HG03520 (cell line): ENCODE data around the gene RIC8B.

Experiments
- ATAC-seq: cut with Tn5 transposase; IDR thresholded peaks from one replicate; pipeline ENCODE4 v1.9.1; 2021; ENCODE audit warnings: mild to moderate bottlenecking, moderate library complexity; ENCODE audit not compliant: unreplicated experiment

RIC8B gene

DNA sequence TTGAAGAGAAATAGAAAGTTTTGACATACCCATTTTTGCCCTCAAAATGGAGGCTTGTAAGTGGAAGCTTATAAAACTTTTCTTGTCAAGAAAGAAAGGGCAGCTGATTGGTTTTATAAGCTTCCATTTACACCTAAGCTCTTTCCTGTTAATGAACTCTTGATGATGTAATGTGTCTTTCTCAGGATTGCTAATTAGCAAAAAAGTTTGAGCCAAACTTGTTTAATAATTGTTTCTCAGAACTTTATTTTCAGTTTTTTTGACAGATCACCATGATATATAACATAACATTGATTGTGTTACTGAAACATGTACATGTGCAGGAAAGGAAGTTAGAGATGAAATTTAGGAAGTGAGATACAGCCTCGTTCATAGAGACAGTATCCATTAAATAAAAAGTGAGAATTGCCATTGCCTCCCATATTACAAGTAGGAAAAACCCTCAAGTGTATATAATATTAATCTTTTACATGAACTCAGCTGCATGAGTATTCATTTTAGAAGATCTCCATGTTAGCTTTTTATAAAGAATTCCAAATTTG is 26.8 kb downstream of the RIC8B start:
- ATAC-seq, result no peak

GRCh38 chr12:106801830-106802533 is 27.5 kb downstream of the RIC8B start:
- ATAC-seq, result no peak

GRCh38 chr12:106804668-106805067 is 30.2 kb downstream of the RIC8B start:
- no peak for ATAC-seq

DNA sequence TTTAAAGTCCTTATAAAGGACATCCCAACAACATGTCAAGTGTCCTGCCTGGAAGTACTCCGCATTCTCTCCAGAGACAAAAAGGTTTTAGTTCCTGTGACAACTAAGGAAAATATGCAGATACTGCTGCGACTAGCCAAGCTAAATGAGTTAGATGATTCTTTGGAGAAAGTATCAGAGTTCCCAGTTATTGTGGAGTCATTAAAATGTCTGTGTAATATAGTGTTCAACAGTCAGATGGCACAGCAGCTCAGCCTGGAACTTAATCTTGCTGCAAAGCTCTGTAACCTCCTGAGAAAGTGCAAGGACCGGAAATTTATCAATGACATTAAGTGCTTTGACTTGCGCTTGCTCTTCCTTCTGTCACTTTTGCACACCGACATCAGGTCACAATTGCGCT is 40.2 kb downstream of the RIC8B start:
- no peak for ATAC-seq

DNA sequence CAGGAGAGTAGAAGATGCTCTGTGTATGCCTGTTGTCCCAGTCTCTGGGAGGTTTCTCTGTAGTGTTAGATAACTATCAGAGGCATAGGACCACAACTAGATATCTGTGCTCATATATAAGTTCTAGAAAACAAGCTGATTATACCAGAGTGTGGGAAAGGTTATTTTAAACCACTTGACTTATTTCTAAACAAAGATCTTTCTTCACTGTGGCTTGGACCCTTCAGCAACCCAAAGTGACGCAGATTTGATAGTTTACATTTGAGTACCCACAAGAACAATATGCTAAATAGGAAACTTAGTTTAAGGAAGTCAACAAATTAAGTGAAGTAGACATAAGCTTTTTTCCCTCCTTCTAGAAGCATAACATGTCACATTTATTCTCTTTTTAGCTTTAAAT is 41.3 kb downstream of the RIC8B start:
- ATAC-seq, result no peak

DNA sequence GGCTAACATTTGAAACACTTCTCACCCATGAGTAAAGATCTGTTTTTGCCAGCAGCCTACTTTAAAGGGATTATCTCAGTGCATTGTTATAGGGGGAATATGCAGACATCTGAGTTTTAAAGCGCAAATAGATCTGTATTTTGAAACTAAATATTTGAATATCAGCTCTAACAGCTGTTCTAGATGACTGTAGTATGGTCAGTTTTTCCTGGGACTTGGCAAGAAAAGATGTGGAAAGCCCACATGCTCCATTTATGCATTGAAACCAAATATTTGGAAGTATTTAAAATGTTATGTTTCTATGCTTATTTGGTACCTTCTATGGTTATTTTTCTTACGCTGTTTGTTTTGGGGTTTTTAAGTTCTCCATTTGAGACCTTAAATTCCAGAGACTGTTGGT is 41.7 kb downstream of the RIC8B start:
- ATAC-seq, result no peak

DNA sequence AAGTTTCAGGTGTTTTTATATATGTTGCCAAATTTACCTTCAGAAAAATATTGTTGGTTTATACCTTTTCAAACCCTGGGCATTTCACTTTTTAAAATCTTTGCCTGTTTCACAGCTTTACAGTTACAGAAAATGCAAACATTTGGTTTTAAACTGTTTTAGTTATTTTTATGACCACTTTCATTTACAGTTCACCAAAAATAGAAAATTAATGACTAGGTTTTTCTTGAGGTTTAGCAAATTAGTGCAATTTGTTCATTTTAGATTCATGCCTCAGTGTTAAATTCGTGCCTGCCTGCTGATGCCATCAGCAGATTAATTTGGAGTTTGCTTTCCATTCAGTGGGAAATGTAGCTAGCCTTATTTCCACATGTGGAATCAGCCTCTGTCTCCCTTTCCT is 45.5 kb downstream of the RIC8B start:
- ATAC-seq, result no peak

GRCh38 chr12:106831699-106832098 is 57.2 kb downstream of the RIC8B start:
- no peak for ATAC-seq

GRCh38 chr12:106837782-106838181 is 63.3 kb downstream of the RIC8B start:
- no peak for ATAC-seq

DNA sequence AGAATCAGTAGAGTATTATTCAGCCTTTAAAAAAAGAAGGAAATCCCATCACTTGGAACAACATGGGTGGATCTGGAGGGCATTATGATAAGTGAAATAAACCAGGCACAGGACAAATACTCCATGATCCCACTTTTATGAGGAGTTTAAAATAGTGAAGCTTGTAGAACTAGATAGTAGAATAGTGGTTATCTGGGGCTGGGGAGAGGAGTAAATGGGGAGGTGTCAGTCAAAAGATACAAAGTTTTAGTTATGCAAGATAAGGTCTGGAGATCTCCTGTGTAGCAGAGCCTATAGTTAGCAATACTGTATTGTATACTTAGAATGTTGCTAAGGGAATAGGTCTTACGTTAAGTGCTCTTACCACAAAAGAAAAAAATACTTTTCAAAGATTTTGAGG is 64.9 kb downstream of the RIC8B start:
- ATAC-seq, result no peak

DNA sequence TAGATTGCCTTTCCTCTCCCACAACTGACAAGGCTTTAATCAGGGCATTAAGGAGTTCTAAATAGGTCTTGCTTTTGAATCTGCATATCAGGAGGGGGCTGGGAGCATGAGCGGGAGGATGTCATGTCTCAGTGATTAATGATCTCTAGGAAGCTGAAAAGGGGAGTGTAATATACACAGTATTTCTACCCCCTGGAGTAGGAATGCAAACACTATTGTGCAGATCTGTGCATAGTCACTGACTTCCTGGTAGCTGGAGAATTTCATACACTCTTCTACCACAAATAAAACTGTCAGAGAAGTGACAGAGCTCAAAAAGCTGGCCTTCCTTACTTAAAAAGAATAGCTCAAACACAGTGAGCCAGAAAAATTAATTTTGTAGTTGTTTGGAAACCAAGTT is 65.8 kb downstream of the RIC8B start:
- no peak for ATAC-seq

- ATAC-seq, result no peak
Observed at GRCh38 chr12:106841510-106842302, 67.2 kb downstream of the RIC8B start.

DNA sequence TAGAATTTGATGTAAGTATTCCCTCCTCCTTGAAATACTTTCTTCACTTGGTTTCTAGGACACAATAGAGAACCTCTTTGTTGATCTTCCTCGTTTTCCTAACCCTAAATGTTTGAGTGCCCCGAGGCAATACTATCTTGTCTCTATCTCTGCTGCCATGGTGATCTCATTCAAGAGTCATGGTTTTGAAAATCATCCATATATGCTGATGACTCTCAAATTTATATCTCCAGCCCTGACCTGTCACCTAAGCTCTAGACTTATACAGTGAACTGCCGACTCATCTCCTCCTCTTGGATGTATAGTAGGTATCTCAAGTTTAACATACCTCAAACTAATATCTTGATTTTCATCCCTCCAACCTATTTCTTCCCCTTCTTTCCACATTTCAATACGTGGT is 71.4 kb downstream of the RIC8B start:
- ATAC-seq, result no peak

- ATAC-seq, result no peak
Observed at GRCh38 chr12:106847861-106848260, 73.4 kb downstream of the RIC8B start.

GRCh38 chr12:106851306-106851705 is 76.8 kb downstream of the RIC8B start:
- no peak for ATAC-seq

- no peak for ATAC-seq
Observed at GRCh38 chr12:106854723-106855122, 80.2 kb downstream of the RIC8B start.

DNA sequence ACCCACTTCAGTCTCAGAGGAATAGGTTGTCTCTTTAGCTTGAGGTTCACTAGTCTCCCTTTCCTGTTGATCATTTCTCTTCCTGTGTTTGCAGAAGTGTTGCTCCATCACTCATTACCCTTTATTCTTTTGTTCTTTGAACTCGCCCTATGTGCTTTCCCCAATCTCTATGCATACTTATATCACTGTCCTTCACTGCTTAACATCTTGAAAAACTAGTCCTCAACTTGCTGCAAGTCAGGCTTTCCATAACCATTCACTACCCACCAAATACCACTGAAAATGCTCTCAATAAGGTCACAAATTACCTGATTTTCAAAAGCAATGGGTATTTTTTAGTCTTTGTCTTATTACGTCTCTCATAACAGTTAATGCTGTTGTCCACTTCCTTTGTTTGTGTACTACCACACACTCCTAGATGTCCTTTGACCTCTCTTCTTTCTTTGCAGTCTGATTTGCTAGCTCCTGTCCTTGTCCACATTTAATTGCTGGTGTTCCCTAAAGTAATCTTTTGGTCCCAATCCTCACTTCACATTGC is 80.8 kb downstream of the RIC8B start:
- ATAC-seq, result no peak

DNA sequence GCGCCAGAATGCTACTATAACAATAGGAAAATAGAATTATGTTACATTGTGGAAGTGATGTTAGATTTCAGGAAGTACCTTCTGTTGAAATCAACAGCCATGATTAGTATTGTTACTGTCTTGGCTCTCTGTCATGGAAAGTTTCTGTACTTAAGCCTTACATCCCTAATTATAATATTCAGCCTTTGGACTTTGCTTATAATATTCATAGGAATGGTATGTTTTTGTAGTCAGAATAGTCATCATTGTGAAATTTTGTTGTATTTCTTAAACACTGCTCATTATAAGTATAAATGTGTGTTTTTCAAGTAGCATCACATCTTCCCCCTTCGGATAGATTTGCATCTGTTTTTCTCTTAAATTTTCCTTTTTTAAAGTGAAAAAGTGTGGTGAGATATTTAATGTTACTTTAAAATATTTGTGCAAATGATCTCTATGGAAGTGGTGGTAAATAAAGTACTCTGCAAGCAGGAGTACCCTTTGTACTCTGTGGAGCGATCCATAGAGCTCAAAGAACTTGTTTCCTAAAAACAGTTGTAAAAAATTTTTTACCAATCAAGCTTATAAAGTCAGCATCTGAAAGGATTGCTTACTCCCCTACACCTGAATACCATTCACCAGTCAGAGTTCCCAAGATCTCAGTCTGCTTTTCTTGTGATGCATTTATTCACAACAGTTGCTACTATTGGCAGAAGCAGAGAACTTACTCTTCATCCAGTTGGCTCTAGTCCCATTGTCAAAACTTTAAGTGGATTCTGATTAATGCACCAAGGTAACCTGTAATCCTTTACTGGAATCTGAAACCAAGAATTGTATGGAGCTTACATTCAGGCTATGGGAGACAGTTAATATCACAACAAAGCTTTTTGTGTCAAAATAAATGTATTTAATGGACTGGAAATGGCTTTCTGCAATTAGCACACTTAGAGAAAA is 87.8 kb downstream of the RIC8B start:
- ATAC-seq, result no peak

DNA sequence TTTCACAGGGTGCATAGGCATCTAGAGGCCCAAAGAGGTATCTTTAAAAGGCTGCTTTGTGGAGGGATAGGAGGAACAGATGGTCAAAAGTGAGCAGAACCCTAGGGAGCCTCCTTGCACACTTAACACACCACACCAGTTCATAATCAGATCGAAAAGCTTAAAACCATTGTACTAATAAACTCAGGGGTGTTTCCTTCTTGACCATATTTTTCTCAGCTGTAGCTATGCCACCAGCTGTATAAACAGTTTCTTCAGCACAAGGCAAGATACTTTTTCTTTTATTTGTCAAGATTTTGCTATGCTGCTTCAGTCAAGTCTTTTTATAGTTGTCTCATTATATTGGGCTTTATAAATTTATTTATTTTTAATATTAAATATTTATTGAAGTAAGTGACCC is 88.7 kb downstream of the RIC8B start:
- ATAC-seq, result no peak

GRCh38 chr12:106865683-106866082 is 91.2 kb downstream of the RIC8B start:
- ATAC-seq, result no peak
